ENCODE data around the gene PCDH15. TPM values are rescaled to one million over a fixed set of nuclear protein-coding genes. Genes with fewer than 3 reads are reported as not detected.

PCDH15 gene
- total RNA-seq, 2 experiments from 2014 or later: not detected

DNA sequence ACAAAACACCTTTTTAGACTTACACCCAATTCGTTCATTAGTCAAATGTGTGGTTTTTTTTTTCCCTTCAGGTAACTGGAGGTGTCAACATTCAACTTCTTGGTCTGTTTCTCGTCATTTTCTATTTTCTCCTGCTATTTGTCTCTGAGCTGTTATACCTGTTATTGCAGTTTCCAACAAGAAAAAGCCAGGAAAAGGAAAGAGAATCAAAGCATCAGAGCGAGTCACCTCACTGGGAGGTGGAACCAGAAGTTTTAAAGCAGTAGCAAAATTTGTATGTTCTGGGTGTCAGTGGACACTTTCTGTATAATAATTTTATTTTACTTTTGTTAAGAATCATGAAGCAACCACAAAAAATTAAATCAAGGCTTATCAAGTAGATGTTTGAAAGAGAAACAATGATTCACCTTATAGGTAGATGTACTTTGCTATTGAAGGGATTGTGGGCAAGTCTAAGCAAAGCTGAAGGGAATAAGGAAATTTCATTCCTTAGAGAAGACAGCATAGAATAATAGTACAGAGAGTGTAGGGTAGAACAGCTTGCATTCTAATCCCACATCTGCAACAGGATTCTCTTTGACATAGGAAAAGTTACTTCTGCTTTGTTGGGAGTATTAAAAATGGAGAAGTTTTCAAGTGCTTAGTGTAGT lies 675.8 kb downstream of the PCDH15 start:
- Histone ChIP-seq H3K4me3 (ENCODE audit: low read depth, low read length, poor library complexity, severe bottlenecking) (no peak overlapping the region), H3K4me2 (ENCODE audit: low read length) (no peak overlapping the region), H3K36me3 (ENCODE audit: insufficient read depth, low read length) (no peaks in the 10 kb centered on the region), H3K4me1 (ENCODE audit: insufficient read depth, low read length, poor library complexity, severe bottlenecking) (no peaks in the 10 kb centered on the region), H4K20me1 (ENCODE audit: insufficient read depth, low read length) (no peaks in the 10 kb centered on the region), H3K79me2 (ENCODE audit: insufficient read depth, low read depth, low read length) (no peaks in the 10 kb centered on the region), H3K9me3 (ENCODE audit: low read length) (no peaks in the 10 kb centered on the region), H3K27ac (ENCODE audit: low read depth, low read length, poor library complexity, severe bottlenecking) (no peak overlapping the region), H3K9me2 (ENCODE audit: insufficient read depth, low read length) (no peaks in the 10 kb centered on the region), H2AFZ (ENCODE audit: low read length) (no peak overlapping the region)
- intact Hi-C loops (cut with micrococcal nuclease; ENCODE audit: unreplicated experiment): no loop called here
- ChIA-PET POLR2A (interaction anchor here (0.6 to 0.8 kb wide), 2 partner anchors 14 to 131 kb away, joined by 4 read pairs; no protein-coding TSS in a partner anchor), CTCF (ENCODE audit: unreplicated experiment) (no interaction called here)
- no TSS peak for BruUV-seq (replicated peaks)
- no peak for TF ChIP-seq EZH2phosphoT487 (IDR thresholded peaks at IDR 0.05; ENCODE audit: borderline replicate concordance, low read depth, low read length)
- TF ChIP-seq, protein P1, sequence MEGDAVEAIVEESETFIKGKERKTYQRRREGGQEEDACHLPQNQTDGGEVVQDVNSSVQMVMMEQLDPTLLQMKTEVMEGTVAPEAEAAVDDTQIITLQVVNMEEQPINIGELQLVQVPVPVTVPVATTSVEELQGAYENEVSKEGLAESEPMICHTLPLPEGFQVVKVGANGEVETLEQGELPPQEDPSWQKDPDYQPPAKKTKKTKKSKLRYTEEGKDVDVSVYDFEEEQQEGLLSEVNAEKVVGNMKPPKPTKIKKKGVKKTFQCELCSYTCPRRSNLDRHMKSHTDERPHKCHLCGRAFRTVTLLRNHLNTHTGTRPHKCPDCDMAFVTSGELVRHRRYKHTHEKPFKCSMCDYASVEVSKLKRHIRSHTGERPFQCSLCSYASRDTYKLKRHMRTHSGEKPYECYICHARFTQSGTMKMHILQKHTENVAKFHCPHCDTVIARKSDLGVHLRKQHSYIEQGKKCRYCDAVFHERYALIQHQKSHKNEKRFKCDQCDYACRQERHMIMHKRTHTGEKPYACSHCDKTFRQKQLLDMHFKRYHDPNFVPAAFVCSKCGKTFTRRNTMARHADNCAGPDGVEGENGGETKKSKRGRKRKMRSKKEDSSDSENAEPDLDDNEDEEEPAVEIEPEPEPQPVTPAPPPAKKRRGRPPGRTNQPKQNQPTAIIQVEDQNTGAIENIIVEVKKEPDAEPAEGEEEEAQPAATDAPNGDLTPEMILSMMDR (conservative IDR thresholded peaks at IDR 0.05; ENCODE audit: low read length): no peak
- DNase-seq (ENCODE audit: low spot score): no peak

DNA sequence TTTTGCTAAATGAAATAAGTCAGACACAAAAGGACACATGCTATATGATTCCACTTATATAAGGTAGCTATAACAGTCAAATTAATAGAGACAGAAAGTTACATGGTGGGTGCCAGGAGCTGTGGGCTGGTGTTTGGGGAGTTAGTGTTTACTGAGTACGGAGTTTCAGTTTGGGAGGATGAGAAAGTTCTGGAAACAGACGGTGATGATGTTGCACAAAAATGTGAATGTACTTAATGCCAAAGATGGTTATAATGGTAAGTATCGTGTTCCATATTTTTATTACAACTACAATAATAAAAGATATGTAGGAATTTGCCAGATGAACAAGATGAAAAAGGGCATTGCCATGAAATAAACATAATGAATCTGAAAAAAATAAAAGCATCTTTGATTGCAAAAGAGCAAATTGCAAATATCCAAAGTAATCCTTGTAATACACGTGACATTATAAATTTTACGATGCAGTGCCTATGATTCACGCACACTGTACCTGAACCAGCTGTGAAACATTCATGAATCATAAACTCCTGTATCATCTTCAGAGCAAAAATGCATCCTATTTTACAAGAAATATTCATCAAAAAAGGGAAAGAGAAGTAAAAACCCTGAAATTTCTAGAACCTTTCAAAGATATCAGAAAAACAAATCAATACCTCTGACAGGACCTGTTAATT lies 676.7 kb downstream of the PCDH15 start:
- Histone ChIP-seq H3K9me2 (ENCODE audit: insufficient read depth, low read length) (no peaks in the 10 kb centered on the region), H3K9me3 (ENCODE audit: low read length) (no peaks in the 10 kb centered on the region), H2AFZ (ENCODE audit: low read length) (no peak overlapping the region), H3K27ac (ENCODE audit: low read depth, low read length, poor library complexity, severe bottlenecking) (no peak overlapping the region), H3K36me3 (ENCODE audit: insufficient read depth, low read length) (no peaks in the 10 kb centered on the region), H3K4me1 (ENCODE audit: insufficient read depth, low read length, poor library complexity, severe bottlenecking) (no peaks in the 10 kb centered on the region), H3K79me2 (ENCODE audit: insufficient read depth, low read depth, low read length) (no peaks in the 10 kb centered on the region), H3K4me3 (ENCODE audit: low read depth, low read length, poor library complexity, severe bottlenecking) (no peak overlapping the region), H4K20me1 (ENCODE audit: insufficient read depth, low read length) (no peaks in the 10 kb centered on the region), H3K4me2 (ENCODE audit: low read length) (no peak overlapping the region)
- CTCF ChIA-PET (ENCODE audit: unreplicated experiment): no interaction called here
- no peak for TF ChIP-seq EZH2phosphoT487 (IDR thresholded peaks at IDR 0.05; ENCODE audit: borderline replicate concordance, low read depth, low read length)
- TF ChIP-seq, protein P1 (conservative IDR thresholded peaks at IDR 0.05; ENCODE audit: low read length): no peak
- no TSS peak for BruUV-seq (replicated peaks)
- POLR2A ChIA-PET: interaction anchor here (0.8 to 1.1 kb wide), 2 partner anchors 14 to 108 kb away, joined by 3 to 4 read pairs; no protein-coding TSS in a partner anchor
- DNase-seq (ENCODE audit: low spot score): no peak
- intact Hi-C loops (cut with micrococcal nuclease; ENCODE audit: unreplicated experiment): no loop called here

DNA sequence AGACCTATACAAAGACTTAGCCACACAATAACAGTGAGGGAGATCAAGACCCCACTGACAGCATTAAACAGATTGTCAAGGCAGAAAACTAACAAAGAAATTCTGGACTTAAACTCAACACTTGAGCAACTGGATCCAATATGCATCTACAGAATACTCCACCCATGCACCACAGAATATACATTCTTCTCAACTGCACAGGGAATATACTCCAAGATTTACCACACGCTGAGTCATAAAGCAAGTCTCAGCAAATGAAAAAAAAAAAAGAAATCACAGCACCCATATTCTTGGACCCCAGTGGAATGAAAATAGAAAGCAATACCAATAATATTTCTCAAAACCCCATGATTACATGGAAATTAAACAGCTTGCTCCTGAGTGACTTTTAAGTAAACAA lies 680.2 kb downstream of the PCDH15 start:
- H3K9me2 ChIP-seq (ENCODE audit: insufficient read depth, low read length): no peaks in the 10 kb centered on the region
- no peak overlapping the region for H3K4me2 ChIP-seq (ENCODE audit: low read length)
- no peak for DNase-seq (ENCODE audit: low spot score)
- no peaks in the 10 kb centered on the region for H4K20me1 ChIP-seq (ENCODE audit: insufficient read depth, low read length)
- no peak overlapping the region for H3K4me3 ChIP-seq (ENCODE audit: low read depth, low read length, poor library complexity, severe bottlenecking)
- TF ChIP-seq, protein P1 (conservative IDR thresholded peaks at IDR 0.05; ENCODE audit: low read length): no peak
- TF ChIP-seq EZH2phosphoT487 (IDR thresholded peaks at IDR 0.05; ENCODE audit: borderline replicate concordance, low read depth, low read length): no peak
- no peaks in the 10 kb centered on the region for H3K79me2 ChIP-seq (ENCODE audit: insufficient read depth, low read depth, low read length)
- no peaks in the 10 kb centered on the region for H3K4me1 ChIP-seq (ENCODE audit: insufficient read depth, low read length, poor library complexity, severe bottlenecking)
- H2AFZ ChIP-seq (ENCODE audit: low read length): no peak overlapping the region
- H3K36me3 ChIP-seq (ENCODE audit: insufficient read depth, low read length): no peaks in the 10 kb centered on the region
- intact Hi-C loops (cut with micrococcal nuclease; ENCODE audit: unreplicated experiment): no loop called here
- POLR2A ChIA-PET: interaction anchor here (0.5 kb wide), 1 partner anchor 1114 kb away, joined by 3 read pairs; no protein-coding TSS in a partner anchor
- 0 out of 2 replicates have a peak, but pooled peaks cover 3% of the 10 kb centered on the region for H3K9me3 ChIP-seq (ENCODE audit: low read length)
- BruUV-seq (replicated peaks): no TSS peak
- no peak overlapping the region for H3K27ac ChIP-seq (ENCODE audit: low read depth, low read length, poor library complexity, severe bottlenecking)
- CTCF ChIA-PET (ENCODE audit: unreplicated experiment): no interaction called here

Measured in OCI-LY7 (cell line).